GM12864 (cell line): Measurements from ENCODE around the gene BCL2L11.

ENCODE experiments used
- DNase-seq: peaks from one replicate; pipeline ENCODE4 v3.0.0-alpha.2; 2011; ENCODE audit warnings: low read depth
- H3K4me3 ChIP-seq: 2 replicates; pipeline ENCODE4 v1.5.1; 2011; ENCODE audit warnings: mild to moderate bottlenecking, low read depth, low read length, control low read depth
- TF ChIP-seq, protein P1 (sequence below): IDR thresholded peaks from 2 replicates; pipeline ENCODE4 v1.5.1; 2011; ENCODE audit warnings: low read depth, mild to moderate bottlenecking, moderate library complexity, low read length, control low read depth, inconsistent platforms; ENCODE audit errors: missing control alignments

BCL2L11 gene

DNA sequence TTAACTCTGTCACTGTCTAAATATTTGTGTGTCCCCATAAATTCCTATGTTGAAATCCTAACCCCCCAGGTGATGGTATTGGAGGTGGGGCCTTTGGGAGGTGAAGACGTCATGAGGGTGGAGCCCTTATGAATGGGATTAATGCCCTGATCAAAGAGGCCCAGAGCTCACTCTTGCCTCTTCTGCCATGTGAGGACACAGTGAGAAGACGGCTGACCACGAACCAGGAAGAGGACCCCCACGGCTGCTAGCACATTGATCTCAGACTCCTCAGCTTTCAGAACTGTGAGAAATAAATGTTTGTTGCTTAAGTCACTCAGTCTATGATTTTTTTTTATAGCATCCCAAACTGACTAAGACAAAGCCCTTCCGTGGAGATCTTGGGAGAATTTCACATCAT, 71.2 kb downstream of the BCL2L11 start:
- DNase-seq = no peak
- TF ChIP-seq, protein P1, sequence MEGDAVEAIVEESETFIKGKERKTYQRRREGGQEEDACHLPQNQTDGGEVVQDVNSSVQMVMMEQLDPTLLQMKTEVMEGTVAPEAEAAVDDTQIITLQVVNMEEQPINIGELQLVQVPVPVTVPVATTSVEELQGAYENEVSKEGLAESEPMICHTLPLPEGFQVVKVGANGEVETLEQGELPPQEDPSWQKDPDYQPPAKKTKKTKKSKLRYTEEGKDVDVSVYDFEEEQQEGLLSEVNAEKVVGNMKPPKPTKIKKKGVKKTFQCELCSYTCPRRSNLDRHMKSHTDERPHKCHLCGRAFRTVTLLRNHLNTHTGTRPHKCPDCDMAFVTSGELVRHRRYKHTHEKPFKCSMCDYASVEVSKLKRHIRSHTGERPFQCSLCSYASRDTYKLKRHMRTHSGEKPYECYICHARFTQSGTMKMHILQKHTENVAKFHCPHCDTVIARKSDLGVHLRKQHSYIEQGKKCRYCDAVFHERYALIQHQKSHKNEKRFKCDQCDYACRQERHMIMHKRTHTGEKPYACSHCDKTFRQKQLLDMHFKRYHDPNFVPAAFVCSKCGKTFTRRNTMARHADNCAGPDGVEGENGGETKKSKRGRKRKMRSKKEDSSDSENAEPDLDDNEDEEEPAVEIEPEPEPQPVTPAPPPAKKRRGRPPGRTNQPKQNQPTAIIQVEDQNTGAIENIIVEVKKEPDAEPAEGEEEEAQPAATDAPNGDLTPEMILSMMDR = no peak
- H3K4me3 ChIP-seq = no peak overlapping the region

DNA sequence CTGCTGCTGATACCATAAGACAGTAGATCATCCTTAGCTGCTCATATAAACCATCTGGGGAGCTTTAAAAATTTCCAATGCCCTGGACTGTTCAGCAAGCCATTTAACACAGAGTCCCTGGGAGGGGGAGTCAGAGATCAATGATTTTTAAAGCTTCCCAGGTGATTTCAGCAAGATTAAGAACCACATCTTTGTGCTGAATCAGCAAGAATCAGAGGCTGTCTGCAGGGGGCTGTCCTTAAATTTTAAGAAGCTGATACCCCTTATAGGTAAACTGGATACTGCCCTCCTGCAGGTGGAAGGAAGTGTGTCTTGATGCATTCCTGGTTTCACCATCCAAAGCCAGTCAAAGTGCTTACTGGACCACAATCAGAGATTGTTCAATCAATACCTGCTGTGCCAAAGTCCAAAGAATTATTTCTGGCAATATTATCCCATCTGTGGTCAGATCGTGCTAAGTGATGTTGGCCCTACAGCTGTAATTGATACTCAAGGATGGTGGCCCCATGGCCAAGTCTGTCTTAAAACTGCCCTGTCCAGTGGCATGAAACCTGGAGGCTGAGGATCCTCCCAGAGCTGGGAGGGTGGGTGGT, 72.2 kb downstream of the BCL2L11 start:
- TF ChIP-seq, protein P1 = no peak
- DNase-seq = no peak

DNA sequence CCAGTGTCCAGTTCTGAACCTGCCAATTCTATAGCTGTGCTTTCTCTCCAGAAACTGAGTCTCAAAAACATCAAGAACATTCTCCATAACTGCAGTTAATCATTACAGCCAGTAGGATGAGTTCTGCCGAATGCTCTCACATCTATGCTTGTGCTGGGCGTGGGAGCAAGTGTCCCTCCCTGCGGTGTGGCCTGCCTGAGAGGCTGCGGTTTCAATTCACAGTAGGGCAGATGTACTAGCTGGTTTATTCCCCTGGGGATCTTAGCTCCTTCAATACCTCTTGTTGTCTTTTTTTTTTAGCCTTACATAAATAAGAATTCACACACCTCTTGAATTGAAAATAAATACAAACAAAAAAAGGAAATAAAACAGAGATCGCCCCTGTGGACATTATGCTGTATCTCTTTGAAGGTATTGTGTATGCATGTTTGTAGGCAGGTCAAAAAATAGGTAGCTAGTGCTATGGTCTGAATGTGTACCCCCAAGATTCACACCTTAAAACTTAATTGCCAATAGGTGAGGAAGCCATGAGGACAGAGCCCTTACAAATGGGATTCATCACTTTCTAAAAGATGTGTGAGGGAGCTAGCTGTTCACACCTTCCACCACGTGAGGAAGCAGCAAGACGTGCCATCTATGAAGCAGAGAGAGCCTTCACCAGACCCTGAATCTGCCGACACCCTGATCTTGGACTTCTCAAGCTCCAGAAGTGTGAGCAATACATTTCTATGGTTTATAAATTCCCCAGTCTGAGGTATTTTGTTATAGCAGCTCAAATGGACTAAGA, 74.3 kb downstream of the BCL2L11 start:
- H3K4me3 ChIP-seq = no peak overlapping the region
- DNase-seq = peak; percentile 72
- TF ChIP-seq, protein P1 = peak; percentile 39

More for the DNA sequence above, 72.2 kb downstream of the BCL2L11 start:
- H3K4me3 ChIP-seq = no peak overlapping the region

DNA sequence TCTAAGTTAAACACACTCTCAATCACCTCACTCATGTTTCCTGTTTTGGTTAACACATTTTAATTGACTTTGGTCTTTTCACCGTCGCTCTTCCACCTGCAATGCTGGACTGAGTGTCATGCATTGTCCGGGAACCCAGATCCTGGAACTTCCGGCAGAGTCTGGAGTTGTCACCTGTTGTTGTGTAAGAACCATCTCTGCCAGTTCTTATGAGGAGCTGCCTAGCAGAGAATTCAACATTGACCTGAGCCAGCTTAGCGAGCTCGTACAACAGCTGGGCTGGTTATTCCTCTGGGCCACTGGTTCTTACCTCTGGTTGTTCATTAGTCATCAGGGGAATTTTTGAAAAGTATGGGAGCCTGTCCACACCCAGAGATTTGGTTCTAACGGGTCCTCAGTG, 75.7 kb downstream of the BCL2L11 start:
- TF ChIP-seq, protein P1 = no peak
- H3K4me3 ChIP-seq = no peak overlapping the region
- no peak for DNase-seq

DNA sequence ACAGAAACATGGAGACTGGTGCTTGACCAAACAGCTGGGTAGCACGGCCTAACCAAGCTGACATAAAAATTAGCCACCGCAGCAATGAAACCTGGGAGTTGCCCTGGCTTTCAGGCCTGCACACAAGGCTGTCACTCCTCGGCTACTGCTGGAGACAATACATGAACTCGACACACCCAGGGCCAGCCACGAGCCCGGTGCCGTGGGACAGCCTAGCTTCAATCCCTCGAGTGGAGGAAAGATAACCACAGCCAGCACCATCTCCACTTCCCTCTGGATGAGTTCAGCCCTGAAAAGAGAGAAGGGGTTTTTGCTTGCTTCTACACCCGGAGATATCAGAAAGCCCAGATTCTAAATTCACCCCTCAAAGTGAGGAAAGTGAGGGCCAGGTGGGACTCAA, 78.0 kb downstream of the BCL2L11 start:
- no peak overlapping the region for H3K4me3 ChIP-seq
- no peak for DNase-seq
- TF ChIP-seq, protein P1 = no peak

DNA sequence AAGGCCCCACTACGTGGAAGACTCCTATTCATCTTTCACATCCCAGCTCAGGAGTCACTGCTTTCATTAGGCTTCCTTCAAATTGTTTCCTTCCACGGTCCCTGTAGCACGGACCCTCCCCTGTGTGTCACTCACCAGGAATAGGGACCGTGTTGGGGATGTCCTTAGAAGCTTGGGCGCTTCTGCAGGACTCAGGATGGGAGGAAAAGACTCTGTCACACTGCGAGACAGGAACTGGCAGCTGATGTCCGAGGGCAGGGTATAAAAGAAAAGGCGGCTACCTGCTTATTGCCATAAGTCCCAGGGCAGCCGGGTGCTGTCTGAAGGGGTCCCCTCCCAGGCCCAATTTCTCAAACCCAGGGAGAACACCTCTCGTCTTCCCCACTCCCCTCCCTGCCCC, 79.1 kb downstream of the BCL2L11 start:
- TF ChIP-seq, protein P1 = no peak
- H3K4me3 ChIP-seq = no peak overlapping the region
- DNase-seq = no peak
